HG03460 (cell line): Measurements from ENCODE around the gene MPRIP.
"Not testable (repeated sequence)": the region's sequence is repeated elsewhere in the genome, so short reads cannot be mapped to it uniquely, and the experiment has no call there.

ENCODE experiments used
- ATAC-seq: cut with Tn5 transposase; IDR thresholded peaks from one replicate; pipeline ENCODE4 v1.9.1; 2021; ENCODE audit not compliant: unreplicated experiment

Gene MPRIP

GRCh38 chr17:17142556-17142955 lies 100.3 kb downstream of the MPRIP start:
- no peak for ATAC-seq

GRCh38 chr17:17143501-17143900 lies 101.2 kb downstream of the MPRIP start:
- no peak for ATAC-seq

- no peak for ATAC-seq
Observed at GRCh38 chr17:17144061-17144460, 101.8 kb downstream of the MPRIP start.

GRCh38 chr17:17144916-17145665 lies 102.8 kb downstream of the MPRIP start:
- ATAC-seq = no peak

- ATAC-seq = no peak
Observed at GRCh38 chr17:17146786-17147406, 104.6 kb downstream of the MPRIP start.

- ATAC-seq = no peak
Observed at GRCh38 chr17:17147821-17148220, 105.6 kb downstream of the MPRIP start.

- no peak for ATAC-seq
Observed at GRCh38 chr17:17149520-17150447, 107.5 kb downstream of the MPRIP start.

- no peak for ATAC-seq
Observed at GRCh38 chr17:17150448-17150800, 108.2 kb downstream of the MPRIP start.

GRCh38 chr17:17151055-17151454 lies 108.8 kb downstream of the MPRIP start:
- no peak for ATAC-seq

GRCh38 chr17:17151541-17151940 lies 109.3 kb downstream of the MPRIP start:
- ATAC-seq = no peak

GRCh38 chr17:17151962-17152361 lies 109.7 kb downstream of the MPRIP start:
- no peak for ATAC-seq

GRCh38 chr17:17152385-17152784 lies 110.1 kb downstream of the MPRIP start:
- ATAC-seq = no peak

GRCh38 chr17:17153071-17153470 lies 110.8 kb downstream of the MPRIP start:
- no peak for ATAC-seq

- no peak for ATAC-seq
Observed at GRCh38 chr17:17153709-17154108, 111.5 kb downstream of the MPRIP start.

GRCh38 chr17:17154556-17154955 lies 112.3 kb downstream of the MPRIP start:
- no peak for ATAC-seq

- no peak for ATAC-seq
Observed at GRCh38 chr17:17154981-17155380, 112.7 kb downstream of the MPRIP start.

- ATAC-seq = no peak
Observed at GRCh38 chr17:17155568-17155967, 113.3 kb downstream of the MPRIP start.

- no peak for ATAC-seq
Observed at GRCh38 chr17:17156107-17156506, 113.8 kb downstream of the MPRIP start.

- no peak for ATAC-seq
Observed at GRCh38 chr17:17156511-17156910, 114.3 kb downstream of the MPRIP start.

GRCh38 chr17:17157041-17157440 lies 114.8 kb downstream of the MPRIP start:
- ATAC-seq = no peak

- ATAC-seq = not testable (repeated sequence)
Observed at GRCh38 chr17:17158506-17158905, 116.2 kb downstream of the MPRIP start.

- ATAC-seq = no peak
Observed at GRCh38 chr17:17159571-17159970, 117.3 kb downstream of the MPRIP start.
